CD14-positive monocyte (primary cell): ENCODE measurements around the gene ARID1B. TPM values are rescaled to one million over a fixed set of nuclear protein-coding genes. Genes with fewer than 3 reads are reported as not detected.
A peak's percentile ranks its signal among the peaks of the same experiment; 100 is the strongest.

Experiments used
- DNase-seq, 3 donors: peaks; one replicate each; pipeline ENCODE4 v3.0.0-alpha.2; 2011 to 2022
- H2AFZ ChIP-seq: 2 replicates; pipeline ENCODE4 v1.6.0; 2012; ENCODE audit warnings: mild to moderate bottlenecking, low read depth, low read length, inconsistent platforms; ENCODE audit not compliant: insufficient read depth, poor library complexity, severe bottlenecking
- H3K27ac ChIP-seq, 2 donors: 1 replicate in 1 of 2; 2 replicates in 1 of 2; pipeline ENCODE4 v1.5.1; 2012 to 2013; ENCODE audit warnings: low read length in 2 of 2, control low read depth in 1 of 2, inconsistent platforms in 1 of 2, low read depth in 1 of 2, mild to moderate bottlenecking in 1 of 2
- H3K27me3 ChIP-seq, 2 donors: one replicate each; pipeline versions ENCODE4 v1.6.0 to v1.6.1; 2011 to 2013; ENCODE audit warnings: low read length in 2 of 2; ENCODE audit not compliant: control insufficient read depth in 2 of 2, insufficient read depth in 2 of 2
- H3K36me3 ChIP-seq, 2 donors: replicated peaks in 1 of 2; 1 replicate in 1 of 2; 2 replicates in 1 of 2; pipeline versions ENCODE4 v1.5.1 to v1.6.1; 2012 to 2013; ENCODE audit warnings: low read length in 2 of 2, control low read depth in 1 of 2, inconsistent platforms in 1 of 2, mild to moderate bottlenecking in 1 of 2; ENCODE audit not compliant: insufficient read depth in 2 of 2, control insufficient read depth in 1 of 2
- H3K4me1 ChIP-seq, 2 donors: 1 replicate in 1 of 2; 2 replicates in 1 of 2; pipeline versions ENCODE4 v1.5.1 to v1.6.1; 2012 to 2013; ENCODE audit warnings: low read length in 2 of 2, control low read depth in 1 of 2, inconsistent platforms in 1 of 2, mild to moderate bottlenecking in 1 of 2, moderate library complexity in 1 of 2; ENCODE audit not compliant: insufficient read depth in 2 of 2, control insufficient read depth in 1 of 2
- H3K4me2 ChIP-seq: replicated peaks from 2 replicates; pipeline ENCODE3; 2012; ENCODE audit warnings: low read length, moderate library complexity, mild to moderate bottlenecking; ENCODE audit not compliant: poor library complexity, severe bottlenecking; ENCODE audit errors: extremely low read depth
- H3K4me3 ChIP-seq, 3 experiments: fragments of 200-600 bp in 1 of 3; sonication (generic) in 1 of 3; replicated peaks in 1 of 3; 1 replicate in 2 of 3; 2 replicates in 1 of 3; pipeline ENCODE4 v1.5.1; 2011 to 2013; ENCODE audit warnings: low read length in 3 of 3, mild to moderate bottlenecking in 3 of 3, control low read depth in 2 of 3, low read depth in 2 of 3, inconsistent platforms in 1 of 3, moderate library complexity in 1 of 3
- H3K79me2 ChIP-seq: 2 replicates; pipeline ENCODE4 v1.6.0; 2012; ENCODE audit warnings: mild to moderate bottlenecking, control low read depth, inconsistent platforms, low read length, moderate library complexity; ENCODE audit not compliant: insufficient read depth
- H3K9ac ChIP-seq: 2 replicates; pipeline ENCODE4 v1.6.0; 2017; ENCODE audit warnings: low read length, mild to moderate bottlenecking; ENCODE audit not compliant: insufficient read depth, poor library complexity, severe bottlenecking
- H3K9me3 ChIP-seq, 2 donors: replicated peaks in 1 of 2; 1 replicate in 1 of 2; 2 replicates in 1 of 2; pipeline versions ENCODE4 v1.5.1 to v1.6.1; 2012 to 2013; ENCODE audit warnings: low read length in 2 of 2, control low read depth in 1 of 2; ENCODE audit not compliant: control insufficient read depth in 1 of 2, insufficient read depth in 1 of 2
- H4K20me1 ChIP-seq: 2 replicates; pipeline ENCODE4 v1.6.0; 2012; ENCODE audit warnings: mild to moderate bottlenecking, low read length, control low read depth, moderate library complexity; ENCODE audit not compliant: insufficient read depth
- H3K27ac Mint-ChIP-seq, 7 donors: one replicate each; pipeline ENCODE4 v1.8.0; 2020; ENCODE audit warnings: mild to moderate bottlenecking in 7 of 7, mixed read lengths in 7 of 7, moderate library complexity in 6 of 7, inconsistent platforms in 2 of 7
- H3K27me3 Mint-ChIP-seq, 3 donors: one replicate each; pipeline ENCODE4 v1.8.0; 2021 to 2022; ENCODE audit warnings: low read depth in 3 of 3, mild to moderate bottlenecking in 3 of 3, mixed read lengths in 3 of 3, moderate library complexity in 3 of 3, inconsistent platforms in 1 of 3
- H3K36me3 Mint-ChIP-seq, 2 donors: one replicate each; pipeline ENCODE4 v1.8.0; 2020; ENCODE audit warnings: mixed read lengths in 2 of 2, inconsistent platforms in 1 of 2, mild to moderate bottlenecking in 1 of 2
- H3K4me1 Mint-ChIP-seq: one replicate; pipeline ENCODE4 v1.8.0; 2020; ENCODE audit warnings: mild to moderate bottlenecking, mixed read lengths
- H3K4me3 Mint-ChIP-seq, 2 donors: one replicate each; pipeline ENCODE4 v1.8.0; 2020; ENCODE audit warnings: mild to moderate bottlenecking in 2 of 2, mixed read lengths in 2 of 2, moderate library complexity in 1 of 2
- H3K9me3 Mint-ChIP-seq, 7 donors: one replicate each; pipeline ENCODE4 v1.8.0; 2020 to 2022; ENCODE audit warnings: mixed read lengths in 7 of 7, mild to moderate bottlenecking in 6 of 7, moderate library complexity in 6 of 7, inconsistent platforms in 2 of 7
- CTCF ChIP-seq: fragments of 200-600 bp; IDR thresholded peaks from one replicate; pipeline ENCODE4 v1.8.0; 2022; ENCODE audit warnings: antibody characterized with exemption, mild to moderate bottlenecking
- WGBS: methylation state at CpG from one replicate; pipeline ENCODE4 v1.1.5; 2013; ENCODE audit warnings: missing lambda C conversion rate; ENCODE audit not compliant: insufficient coverage; 5-methylcytosine and 5-hydroxymethylcytosine counted together
- intact Hi-C, 2 donors: fragments of 100-400 bp; cut with micrococcal nuclease; formaldehyde crosslinking; loops; one replicate each; pipeline versions ENCODE4 v1.15.0 to v1.15.1; 2023
- polyA plus RNA-seq, 3 donors: library from polyadenylated mRNA; depleted of rRNA in 1 of 3; unstranded in 2 of 3; stranded (reverse) in 1 of 3; fragments of 300-500 nt in 2 of 3; fragments of >200 nt in 1 of 3; fragmentation: Illumina TruSeq in 2 of 3; gene quantifications; 1 replicate in 2 of 3; 2 replicates in 1 of 3; pipeline ENCODE4 v1.2.3, GENCODE V29; 2012 to 2021

Gene ARID1B
- polyA plus RNA-seq, 3 donors: 3.2 to 22.1 (median 3.8) TPM

GRCh38 chr6:156934069-156934460 lies 156.9 kb downstream of the ARID1B start:
- DNase-seq: no peak
- H3K4me2 ChIP-seq: no peak overlapping the region
- H3K79me2 ChIP-seq: peaks cover 63% of the 10 kb centered on the region
- no peak overlapping the region for H3K4me3 ChIP-seq
- H3K36me3 Mint-ChIP-seq: peaks cover 15 to 27% of the 10 kb centered on the region in 2 donors
- 100% methylated on average over 1 of the region's 2 CpGs for WGBS
- H3K27ac ChIP-seq: no peak overlapping the region
- H3K4me1 ChIP-seq: no peaks in the 10 kb centered on the region
- peaks cover 2% of the 10 kb centered on the region for H3K4me1 Mint-ChIP-seq
- peaks cover 0 to 1% (median 0%) of the 10 kb centered on the region in 7 donors for H3K9me3 Mint-ChIP-seq
- H4K20me1 ChIP-seq: peaks cover 82% of the 10 kb centered on the region
- TF ChIP-seq CTCF: no peak
- no peak overlapping the region for H3K27ac Mint-ChIP-seq
- intact Hi-C loops: no loop called here
- no peaks in the 10 kb centered on the region for H3K9me3 ChIP-seq
- H3K36me3 ChIP-seq: peaks cover 6 to 22% of the 10 kb centered on the region in 2 donors
- no peak overlapping the region for H3K4me3 Mint-ChIP-seq
- no peaks in the 10 kb centered on the region for H3K27me3 ChIP-seq
- no peak overlapping the region for H3K9ac ChIP-seq
- no peak overlapping the region for H2AFZ ChIP-seq
- H3K27me3 Mint-ChIP-seq: no peaks in the 10 kb centered on the region

GRCh38 chr6:156935000-156935399 lies 157.8 kb downstream of the ARID1B start:
- Histone ChIP-seq H3K27ac (no peak overlapping the region), H3K4me1 (no peaks in the 10 kb centered on the region), H3K36me3 (peaks cover 6 to 22% of the 10 kb centered on the region in 2 donors), H3K4me2 (no peak overlapping the region), H3K9ac (no peak overlapping the region), H2AFZ (no peak overlapping the region), H3K9me3 (no peaks in the 10 kb centered on the region), H4K20me1 (peaks cover 76% of the 10 kb centered on the region), H3K79me2 (peaks cover 59% of the 10 kb centered on the region), H3K27me3 (no peaks in the 10 kb centered on the region), H3K4me3 (no peak overlapping the region)
- WGBS: 100% methylated on average over 1 of the region's 5 CpGs
- Mint-ChIP-seq H3K27me3 (no peaks in the 10 kb centered on the region), H3K27ac (peak overlapping the region in 4 of 7 donors; percentile 6 to 66 (median 46)), H3K9me3 (no peaks in the 10 kb centered on the region), H3K36me3 (peaks cover 15 to 27% of the 10 kb centered on the region in 2 donors), H3K4me3 (no peak overlapping the region), H3K4me1 (peaks cover 2% of the 10 kb centered on the region)
- no peak for DNase-seq
- TF ChIP-seq CTCF: no peak
- intact Hi-C loops: no loop called here
